Parietal lobe (tissue), 1 donor: ENCODE results near the gene ADISSP. TPM values are rescaled to one million over a fixed set of nuclear protein-coding genes. Genes with fewer than 3 reads are reported as not detected.

Experiments
- total RNA-seq: library from RNA; depleted of rRNA; stranded (reverse); fragments of >200 nt; gene quantifications from one replicate; pipeline ENCODE4 v1.2.3, GENCODE V29; 2014

Gene ADISSP
- total RNA-seq = 16.9 TPM

GRCh38 chr20:3767427-3768341 lies at the start of gene ADISSP:
Gene ADISSP (minus strand): TSS chr20:3767753. CDS start chr20:3760100, 7,653 bp downstream.

GRCh38 chr20:3795511-3796468 lies 28.2 kb upstream of the ADISSP start, which contains the start of gene CDC25B:
Gene CDC25B (plus strand): TSS chr20:3796310. CDS start chr20:3796532, 222 bp downstream.

GRCh38 chr20:3786665-3787323 lies 19.2 kb upstream of the ADISSP start, which contains the start of gene CENPB:
Gene CENPB (minus strand): TSS chr20:3786740. CDS start chr20:3786483, 257 bp downstream.

GRCh38 chr20:3781153-3781910 lies 13.8 kb upstream of the ADISSP start, which contains the start of gene SPEF1:
Gene SPEF1 (minus strand): TSS chr20:3781448. CDS start chr20:3781287, 161 bp downstream.

GRCh38 chr20:3732327-3733118 lies 35.0 kb downstream of the ADISSP start, which contains the start of gene HSPA12B:
Gene HSPA12B (plus strand): TSS chr20:3732685. CDS start chr20:3738675, 5,990 bp downstream.

GRCh38 chr20:3712279-3712873 lies 55.2 kb downstream of the ADISSP start, which contains the start of gene SIGLEC1:
Gene SIGLEC1 (minus strand): TSS chr20:3712600. CDS start chr20:3707128, 5,472 bp downstream.

Other genes starting within 250 kb of the ADISSP start
- gene GFRA4, start 104.4 kb downstream of the ADISSP start, total RNA-seq = not detected
- gene ADAM33, start 85.7 kb downstream of the ADISSP start, total RNA-seq = 3.8 TPM
- not detected for gene SIGLEC1, start 55.2 kb downstream of the ADISSP start, total RNA-seq
- gene HSPA12B, start 35.1 kb downstream of the ADISSP start, total RNA-seq = 3.4 TPM
- gene SPEF1, start 13.7 kb upstream of the ADISSP start, total RNA-seq = 0.31 TPM
- gene CENPB, start 19.0 kb upstream of the ADISSP start, total RNA-seq = 50.7 TPM
- gene CDC25B, start 28.6 kb upstream of the ADISSP start, total RNA-seq = 6.6 TPM
- 8.5 TPM for gene AP5S1, start 52.8 kb upstream of the ADISSP start, total RNA-seq
- gene MAVS, start 79.1 kb upstream of the ADISSP start, total RNA-seq = 15.0 TPM
- 54.5 TPM for gene PANK2, start 121.6 kb upstream of the ADISSP start, total RNA-seq
- 35.7 TPM for gene RNF24, start 247.8 kb upstream of the ADISSP start, total RNA-seq